SK-N-MC (cell line): Measurements from ENCODE around the gene ABI2.
"Not testable (repeated sequence)": the region's sequence is repeated elsewhere in the genome, so short reads cannot be mapped to it uniquely, and the experiment has no call there.

Experiments
- DNase-seq: peaks from one replicate; pipeline ENCODE4 v3.0.0-alpha.2; 2011; ENCODE audit warnings: low read depth, low spot score
- H3K27ac ChIP-seq: fragments of 200-600 bp; sonication (generic); 2 replicates; pipeline ENCODE4 v1.5.1; 2016; ENCODE audit warnings: mixed run types
- H3K36me3 ChIP-seq: fragments of 200-600 bp; sonication (generic); 2 replicates; pipeline ENCODE4 v1.6.1; 2017; ENCODE audit warnings: antibody characterized with exemption, low read length, mixed read lengths; ENCODE audit not compliant: insufficient read depth
- H3K4me3 ChIP-seq: fragments of 200-600 bp; sonication (generic); 2 replicates; pipeline ENCODE4 v1.5.1; 2016
- H3K9ac ChIP-seq: fragments of 200-600 bp; sonication (generic); 2 replicates; pipeline ENCODE4 v1.8.0; 2017; ENCODE audit warnings: mixed run types, mixed read lengths; ENCODE audit not compliant: insufficient read length
- H3K9me3 ChIP-seq: fragments of 200-600 bp; sonication (generic); 2 replicates; pipeline ENCODE4 v1.6.1; 2017; ENCODE audit warnings: low read depth, mild to moderate bottlenecking, antibody characterized with exemption, low read length, moderate library complexity, mixed read lengths
- EZH2 ChIP-seq: fragments of 200-600 bp; sonication (generic); IDR thresholded peaks from one replicate; pipeline ENCODE4 v1.6.1; 2017; ENCODE audit warnings: antibody characterized with exemption
- FOXP2 ChIP-seq: optimal IDR thresholded peaks from 2 replicates; pipeline ENCODE3; 2011; ENCODE audit warnings: mild to moderate bottlenecking, moderate library complexity; ENCODE audit not compliant: insufficient read depth; ENCODE audit errors: extremely low read length, control extremely low read depth
- POLR2AphosphoS5 ChIP-seq: IDR thresholded peaks from 2 replicates; pipeline ENCODE4 v1.6.1; 2012; ENCODE audit warnings: mild to moderate bottlenecking, low read depth, low read length, borderline replicate concordance

Gene ABI2

DNA sequence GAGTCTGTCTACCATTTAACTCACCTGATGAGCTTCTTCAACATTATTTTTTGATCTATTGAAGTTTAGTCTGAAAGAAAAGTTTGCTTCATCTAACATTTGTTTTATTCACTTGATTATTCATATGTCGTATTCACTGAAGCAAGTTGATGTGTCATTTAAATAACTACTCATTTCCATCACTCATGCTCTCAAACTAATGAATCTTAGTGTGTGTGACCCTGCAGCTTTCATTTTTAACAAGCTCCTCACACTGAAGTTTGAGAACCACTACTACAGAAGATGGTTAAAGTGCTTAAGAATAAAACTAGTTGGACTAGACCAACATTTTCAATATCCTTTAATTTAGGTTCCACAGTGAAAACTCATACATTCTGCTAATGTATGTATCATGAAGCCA is 1.8 kb upstream of the ABI2 start:
- Histone ChIP-seq H3K9me3 (no peaks in the 10 kb centered on the region), H3K9ac (no peak overlapping the region), H3K4me3 (no peak overlapping the region), H3K36me3 (no peaks in the 10 kb centered on the region), H3K27ac (no peak overlapping the region)
- DNase-seq, result no peak
- TF ChIP-seq FOXP2 (no peak), EZH2 (no peak), POLR2AphosphoS5 (no peak)

DNA sequence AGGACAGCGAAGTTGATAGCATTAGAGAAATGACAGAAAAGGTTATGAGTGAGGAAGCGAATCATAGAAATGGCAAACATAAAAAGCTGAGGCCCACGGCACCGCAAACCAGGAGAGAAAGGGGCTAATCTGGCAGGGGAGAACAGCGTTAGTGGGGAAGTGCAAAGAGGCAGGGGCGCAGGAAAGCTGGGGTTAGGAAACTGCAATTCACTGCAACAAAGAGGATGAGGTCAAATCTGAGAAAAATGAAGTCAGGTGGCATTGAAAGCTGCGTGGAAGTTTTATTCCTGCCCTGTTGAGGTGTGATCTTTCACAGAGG is 653 bp upstream of the ABI2 start:
- DNase-seq, result no peak
- Histone ChIP-seq H3K36me3 (0 out of 2 replicates have a peak, but pooled peaks cover 2% of the 10 kb centered on the region), H3K9ac (peak overlapping the region; percentile 96), H3K27ac (peak overlapping the region; percentile 81), H3K4me3 (peak overlapping the region; percentile 99), H3K9me3 (no peaks in the 10 kb centered on the region)
- TF ChIP-seq EZH2, result no peak
- no peak for TF ChIP-seq POLR2AphosphoS5
- TF ChIP-seq FOXP2, result no peak

DNA sequence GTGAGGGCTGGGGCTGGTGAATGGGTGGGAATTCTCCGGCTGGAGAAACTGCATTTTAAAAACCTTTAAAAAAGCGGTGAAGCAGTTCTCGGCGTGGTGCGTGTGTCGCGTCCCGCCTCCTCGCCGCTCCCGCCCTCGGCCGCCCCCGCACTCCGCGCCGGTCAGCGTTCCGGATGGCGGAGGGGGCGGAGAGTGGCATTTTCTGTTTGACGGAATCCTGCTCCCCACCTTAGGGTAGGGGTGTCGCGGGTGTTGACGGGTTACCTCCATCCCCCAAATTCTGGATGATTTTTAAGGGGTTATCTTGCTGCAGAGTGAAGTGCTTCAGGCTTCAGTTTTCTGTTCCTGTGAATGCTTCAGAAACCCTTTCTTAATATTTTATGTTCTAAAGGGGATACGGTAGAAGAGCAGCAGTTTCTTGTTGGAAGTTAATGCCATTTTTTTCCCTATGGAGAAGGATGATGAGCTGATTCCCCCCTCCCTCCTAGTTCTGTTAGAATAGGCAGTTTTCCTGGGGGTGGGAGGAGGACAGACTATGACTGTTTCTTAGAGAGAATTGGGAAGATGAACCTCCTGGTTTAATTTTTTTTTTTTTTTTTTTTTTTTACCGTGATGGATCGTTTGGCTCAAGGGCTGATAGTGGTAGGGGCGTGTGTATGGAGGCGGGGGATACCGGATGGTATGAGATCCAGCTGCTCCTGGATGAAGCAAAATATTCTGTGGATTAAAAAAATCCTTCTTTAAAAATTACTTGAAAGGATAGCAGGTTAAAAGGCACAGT is 756 bp downstream of the ABI2 start:
- no peak for TF ChIP-seq POLR2AphosphoS5
- TF ChIP-seq EZH2, result no peak
- TF ChIP-seq FOXP2, result no peak
- Histone ChIP-seq H3K27ac (peak overlapping the region; percentile 51; the same call in 1 of the 2 replicates), H3K9ac (peak overlapping the region; percentile 63), H3K4me3 (peak overlapping the region; percentile 99), H3K36me3 (peaks cover 3% of the 10 kb centered on the region; the same call in 1 of the 2 replicates), H3K9me3 (no peaks in the 10 kb centered on the region)
- no peak for DNase-seq

DNA sequence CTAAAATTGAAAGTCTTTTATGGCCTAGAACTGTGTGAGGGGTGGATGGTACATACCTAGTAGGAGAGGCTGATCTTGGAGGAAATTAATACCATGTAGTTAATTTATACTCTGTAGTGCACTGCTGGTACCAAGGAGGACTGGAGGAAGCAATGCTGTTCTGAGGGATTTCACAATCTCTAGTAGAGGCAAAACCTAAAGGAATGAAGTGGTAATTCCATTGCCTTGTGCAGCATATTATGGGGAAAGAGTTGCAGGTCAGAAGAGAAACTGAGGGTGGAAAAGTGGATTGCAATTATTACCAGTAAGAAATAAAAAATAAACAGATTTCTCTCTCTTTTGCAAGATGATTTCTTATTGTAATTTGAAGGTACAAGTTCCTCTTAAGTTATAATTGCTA is 2.2 kb downstream of the ABI2 start:
- Histone ChIP-seq H3K9me3 (no peaks in the 10 kb centered on the region), H3K4me3 (peak overlapping the region; percentile 99), H3K27ac (peak overlapping the region; percentile 26), H3K9ac (no peak overlapping the region), H3K36me3 (peaks cover 17% of the 10 kb centered on the region)
- TF ChIP-seq FOXP2 (no peak), POLR2AphosphoS5 (no peak), EZH2 (no peak)
- DNase-seq, result no peak

DNA sequence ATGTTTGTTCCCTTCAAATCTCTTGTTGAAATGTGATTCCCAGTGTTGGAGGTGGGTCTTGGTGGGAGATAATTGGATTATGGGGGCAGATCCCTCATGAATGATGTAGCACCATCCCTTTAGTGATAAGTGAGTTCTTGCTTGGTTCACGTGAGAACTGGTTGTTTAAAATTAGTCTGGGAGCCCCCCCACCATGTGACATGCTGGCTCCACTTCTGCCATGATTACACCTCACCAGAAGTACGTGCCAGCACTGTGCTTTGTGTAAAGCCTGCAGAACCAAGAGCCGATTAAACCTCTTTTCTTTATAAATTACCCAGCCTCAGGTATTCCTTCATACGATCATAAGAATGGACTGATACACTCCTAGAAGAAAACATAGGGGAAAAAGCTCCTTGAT is 10.1 kb downstream of the ABI2 start:
- no peak for DNase-seq
- TF ChIP-seq FOXP2 (no peak), POLR2AphosphoS5 (no peak), EZH2 (no peak)
- H3K9me3 ChIP-seq, result no peaks in the 10 kb centered on the region
- no peak overlapping the region for H3K9ac ChIP-seq
- H3K36me3 ChIP-seq, result peaks cover 36% of the 10 kb centered on the region
- no peak overlapping the region for H3K4me3 ChIP-seq
- H3K27ac ChIP-seq, result no peak overlapping the region

DNA sequence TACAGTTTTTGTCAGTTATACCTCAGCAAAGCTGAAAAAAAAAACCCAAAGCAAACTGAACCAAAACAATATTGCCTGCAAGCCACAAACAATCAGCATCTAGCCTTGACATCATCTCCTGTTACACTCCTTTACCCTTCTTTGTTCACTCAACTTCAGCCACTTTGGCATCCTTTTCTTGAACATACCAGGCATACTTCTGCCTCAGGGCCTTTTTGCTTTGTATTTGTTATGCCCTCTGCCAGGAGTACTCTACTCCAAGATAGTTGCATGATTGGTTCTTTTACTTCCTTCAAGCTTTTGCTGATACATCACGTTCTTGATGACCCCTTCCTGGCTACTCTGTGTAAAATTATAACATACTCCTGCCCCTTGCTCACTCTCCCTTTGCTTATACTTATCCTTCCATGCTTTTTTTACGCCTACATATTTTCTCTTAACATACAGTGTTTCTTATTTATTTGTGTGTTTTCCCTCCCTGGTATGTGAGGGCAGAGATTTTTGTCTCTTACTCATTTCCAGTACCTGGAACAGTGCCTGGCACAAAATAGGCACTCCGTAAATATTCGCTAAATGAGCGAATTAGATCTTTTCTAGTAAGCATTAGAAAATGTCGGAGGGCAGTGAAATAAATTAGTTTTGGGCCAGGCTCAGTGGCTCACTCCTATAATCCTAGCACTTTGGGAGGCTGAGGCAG is 12.7 kb downstream of the ABI2 start:
- H3K9me3 ChIP-seq, result no peaks in the 10 kb centered on the region
- no peak overlapping the region for H3K9ac ChIP-seq
- no peak overlapping the region for H3K27ac ChIP-seq

DNA sequence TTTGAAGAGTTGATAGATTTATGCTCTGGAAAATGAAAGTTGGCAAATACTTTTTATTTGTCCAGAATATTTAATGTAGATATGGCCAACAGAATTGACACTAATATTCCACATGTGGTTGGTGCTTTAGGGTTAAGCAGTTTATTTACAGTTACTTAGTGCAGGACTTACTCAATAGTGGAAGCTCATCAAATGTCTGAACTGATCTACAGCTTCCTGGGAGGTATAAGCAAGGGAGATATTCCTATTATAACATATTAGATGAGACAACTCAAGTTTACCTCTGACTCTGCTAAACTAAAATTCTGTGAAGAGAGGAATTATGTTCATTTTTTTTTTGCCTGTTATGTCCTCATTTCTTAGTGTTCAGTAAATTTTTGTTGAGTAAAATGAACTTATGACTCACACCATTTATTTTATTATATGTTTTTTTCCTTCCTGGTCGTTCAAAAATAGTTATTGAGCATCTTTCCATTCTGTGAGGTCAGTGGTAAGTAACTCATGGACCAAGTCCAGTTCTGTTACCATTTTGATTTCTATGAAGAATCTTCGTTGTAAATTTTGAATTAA is 13.6 kb downstream of the ABI2 start:
- Histone ChIP-seq H3K9ac (no peak overlapping the region), H3K9me3 (no peaks in the 10 kb centered on the region), H3K27ac (no peak overlapping the region), H3K36me3 (peaks cover 15% of the 10 kb centered on the region), H3K4me3 (no peak overlapping the region)
- TF ChIP-seq EZH2 (no peak), FOXP2 (no peak), POLR2AphosphoS5 (no peak)
- DNase-seq, result no peak

More for the DNA sequence above, 12.7 kb downstream of the ABI2 start:
- peaks cover 24% of the 10 kb centered on the region for H3K36me3 ChIP-seq
- TF ChIP-seq EZH2 (no peak), FOXP2 (no peak), POLR2AphosphoS5 (no peak)
- H3K4me3 ChIP-seq, result no peak overlapping the region
- DNase-seq, result no peak

DNA sequence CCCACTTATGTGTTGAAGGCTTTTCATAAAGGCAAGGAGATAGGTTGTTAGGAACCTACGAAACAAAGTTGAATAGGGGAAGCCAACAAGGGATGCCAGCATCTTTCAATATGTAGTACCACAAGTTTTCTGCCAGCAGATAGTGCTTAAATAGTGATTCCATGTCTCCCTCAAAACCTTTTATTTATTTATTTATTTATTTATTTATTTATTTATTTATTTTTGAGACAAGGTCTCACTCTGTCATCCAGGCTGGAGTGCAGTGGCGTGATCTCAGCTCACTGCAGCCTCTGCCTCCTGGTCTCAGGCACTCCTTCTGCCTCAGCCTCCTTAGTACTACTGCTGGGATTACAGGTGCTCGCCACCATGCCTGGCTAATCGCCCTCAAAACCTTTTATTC is 14.2 kb downstream of the ABI2 start:
- H3K9me3 ChIP-seq, H3K4me3 ChIP-seq, H3K9ac ChIP-seq, DNase-seq, H3K27ac ChIP-seq: not testable (repeated sequence)
- peaks cover 13% of the 10 kb centered on the region for H3K36me3 ChIP-seq

DNA sequence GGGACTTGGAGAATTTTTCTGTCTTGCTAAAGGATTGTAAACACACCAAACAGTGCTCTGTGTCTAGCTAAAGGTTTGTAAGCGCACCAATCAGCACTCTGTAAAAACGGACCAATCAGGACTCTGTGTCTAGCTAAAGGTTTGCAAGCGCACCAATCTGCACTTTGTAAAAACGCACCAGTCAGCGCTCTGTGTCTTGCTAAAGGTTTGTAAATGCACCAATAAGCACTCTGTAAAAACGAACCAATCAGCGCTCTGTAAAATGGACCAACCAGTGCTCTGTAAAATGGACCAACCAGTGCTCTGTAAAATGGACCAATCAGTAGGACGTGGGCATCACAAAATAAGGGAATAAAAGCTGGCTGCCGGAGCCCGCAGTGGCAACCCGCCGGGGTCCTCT is 16.5 kb downstream of the ABI2 start:
- H3K27ac ChIP-seq, result no peak overlapping the region

More for the DNA sequence above, 16.5 kb downstream of the ABI2 start:
- H3K4me3 ChIP-seq, result no peak overlapping the region
- DNase-seq, result no peak
- H3K36me3 ChIP-seq, result peaks cover 11% of the 10 kb centered on the region; the same call in 1 of the 2 replicates
- H3K9me3 ChIP-seq, result no peaks in the 10 kb centered on the region
- no peak overlapping the region for H3K9ac ChIP-seq
- TF ChIP-seq FOXP2, result no peak
- TF ChIP-seq EZH2, result no peak
- TF ChIP-seq POLR2AphosphoS5, result no peak
